ENCODE data around the gene CAPN7.

CAPN7 gene

GRCh38 chr3:15246186-15246585 is 40.1 kb downstream of the CAPN7 start:
- DNase-seq (ENCODE audit: low read depth in 2 of 2): no peak

GRCh38 chr3:15253023-15253697 is 47.1 kb downstream of the CAPN7 start:
- DNase-seq (ENCODE audit: low read depth in 2 of 2): no peak

GRCh38 chr3:15255215-15255614 is 49.2 kb downstream of the CAPN7 start:
- no peak for DNase-seq (ENCODE audit: low read depth in 2 of 2)

- DNase-seq (ENCODE audit: low read depth in 2 of 2): no peak
Measured at GRCh38 chr3:15256861-15257341, 50.9 kb downstream of the CAPN7 start.

- no peak for DNase-seq (ENCODE audit: low read depth in 2 of 2)
Measured at GRCh38 chr3:15258720-15259119, 52.7 kb downstream of the CAPN7 start.

GRCh38 chr3:15260531-15260930 is 54.5 kb downstream of the CAPN7 start:
- DNase-seq (ENCODE audit: low read depth in 2 of 2): no peak

GRCh38 chr3:15261274-15261673 is 55.2 kb downstream of the CAPN7 start:
- DNase-seq (ENCODE audit: low read depth in 2 of 2): no peak

- DNase-seq (ENCODE audit: low read depth in 2 of 2): no peak
Measured at GRCh38 chr3:15262021-15262420, 56.0 kb downstream of the CAPN7 start.

GRCh38 chr3:15263120-15263519 is 57.1 kb downstream of the CAPN7 start:
- DNase-seq (ENCODE audit: low read depth in 2 of 2): no peak

GRCh38 chr3:15263926-15264325 is 57.9 kb downstream of the CAPN7 start:
- no peak for DNase-seq (ENCODE audit: low read depth in 2 of 2)

GRCh38 chr3:15264486-15264885 is 58.4 kb downstream of the CAPN7 start:
- DNase-seq (ENCODE audit: low read depth in 2 of 2): no peak

GRCh38 chr3:15265655-15266509 is 59.8 kb downstream of the CAPN7 start:
- no peak for DNase-seq (ENCODE audit: low read depth in 2 of 2)

- DNase-seq (ENCODE audit: low read depth in 2 of 2): no peak
Measured at GRCh38 chr3:15266510-15267376, 60.7 kb downstream of the CAPN7 start.

GRCh38 chr3:15267502-15267901 is 61.5 kb downstream of the CAPN7 start:
- DNase-seq (ENCODE audit: low read depth in 2 of 2): no peak

GRCh38 chr3:15268033-15268631 is 62.1 kb downstream of the CAPN7 start:
- peak; percentile 59 to 74 for DNase-seq (ENCODE audit: low read depth in 2 of 2)

GRCh38 chr3:15269091-15269989 is 63.3 kb downstream of the CAPN7 start:
- peak; percentile 69 to 74 for DNase-seq (ENCODE audit: low read depth in 2 of 2)

GRCh38 chr3:15271030-15271429 is 65.0 kb downstream of the CAPN7 start:
- no peak for DNase-seq (ENCODE audit: low read depth in 2 of 2)

GRCh38 chr3:15271785-15272381 is 65.8 kb downstream of the CAPN7 start:
- DNase-seq (ENCODE audit: low read depth in 2 of 2): peak; percentile 65 to 73

GRCh38 chr3:15272426-15273196 is 66.6 kb downstream of the CAPN7 start:
- DNase-seq (ENCODE audit: low read depth in 2 of 2): no peak
